ENCODE data around the gene CPNE2.
"Not testable (repeated sequence)": the region's sequence is repeated elsewhere in the genome, so short reads cannot be mapped to it uniquely, and the experiment has no call there.

CPNE2 gene
- 2.7 to 3.8 (median 3.2) reads per million in 4 donors for total RNA-seq

- DNase-seq, result peak in 1 of 5 donors; percentile 22
Observed at GRCh38 chr16:57091975-57092785, at the start of gene CPNE2. Gene CPNE2 (plus strand): TSS chr16:57092583. CDS start chr16:57110743, 18,160 bp downstream.

GRCh38 chr16:57043248-57043647, 49.1 kb upstream of the CPNE2 start:
- no peak for DNase-seq

- DNase-seq, result no peak
Observed at GRCh38 chr16:57044931-57045693, 47.3 kb upstream of the CPNE2 start.

- DNase-seq, result no peak
Observed at GRCh38 chr16:57045694-57046381, 46.5 kb upstream of the CPNE2 start.

- no peak for DNase-seq
Observed at GRCh38 chr16:57048095-57048494, 44.3 kb upstream of the CPNE2 start.

GRCh38 chr16:57049678-57050077, 42.7 kb upstream of the CPNE2 start:
- DNase-seq, result no peak

- no peak for DNase-seq
Observed at GRCh38 chr16:57051696-57052228, 40.6 kb upstream of the CPNE2 start.

GRCh38 chr16:57053206-57053605, 39.2 kb upstream of the CPNE2 start:
- DNase-seq, result no peak

- no peak for DNase-seq
Observed at GRCh38 chr16:57054338-57054737, 38.0 kb upstream of the CPNE2 start.

GRCh38 chr16:57054771-57055170, 37.6 kb upstream of the CPNE2 start:
- no peak for DNase-seq

- DNase-seq, result no peak
Observed at GRCh38 chr16:57055671-57056070, 36.7 kb upstream of the CPNE2 start.

- DNase-seq, result no peak
Observed at GRCh38 chr16:57058291-57058861, 34.0 kb upstream of the CPNE2 start.

GRCh38 chr16:57060323-57061083, 31.9 kb upstream of the CPNE2 start:
- DNase-seq, result no peak

- DNase-seq, result no peak
Observed at GRCh38 chr16:57061084-57061905, 31.1 kb upstream of the CPNE2 start.

GRCh38 chr16:57062329-57062728, 30.1 kb upstream of the CPNE2 start:
- DNase-seq, result no peak

GRCh38 chr16:57063189-57063588, 29.2 kb upstream of the CPNE2 start:
- DNase-seq, result not testable (repeated sequence)

GRCh38 chr16:57064995-57065394, 27.4 kb upstream of the CPNE2 start:
- no peak for DNase-seq

- no peak for DNase-seq
Observed at GRCh38 chr16:57066625-57067024, 25.8 kb upstream of the CPNE2 start.

GRCh38 chr16:57067347-57067746, 25.0 kb upstream of the CPNE2 start:
- DNase-seq, result no peak

- no peak for DNase-seq
Observed at GRCh38 chr16:57069053-57069452, 23.3 kb upstream of the CPNE2 start.

Measured in T-helper 1 cell (primary cell).